Jurkat, Clone E6-1 (cell line): ENCODE measurements around the gene SS18L1.

Experiments
- DNase-seq: peaks from one replicate; pipeline ENCODE4 v3.0.0-alpha.2; 2011; ENCODE audit warnings: low read depth, low spot score
- H3K4me3 ChIP-seq: 2 replicates; pipeline ENCODE4 v1.5.1; 2011; ENCODE audit warnings: mild to moderate bottlenecking, low read length, control low read depth, moderate library complexity

SS18L1 gene

DNA sequence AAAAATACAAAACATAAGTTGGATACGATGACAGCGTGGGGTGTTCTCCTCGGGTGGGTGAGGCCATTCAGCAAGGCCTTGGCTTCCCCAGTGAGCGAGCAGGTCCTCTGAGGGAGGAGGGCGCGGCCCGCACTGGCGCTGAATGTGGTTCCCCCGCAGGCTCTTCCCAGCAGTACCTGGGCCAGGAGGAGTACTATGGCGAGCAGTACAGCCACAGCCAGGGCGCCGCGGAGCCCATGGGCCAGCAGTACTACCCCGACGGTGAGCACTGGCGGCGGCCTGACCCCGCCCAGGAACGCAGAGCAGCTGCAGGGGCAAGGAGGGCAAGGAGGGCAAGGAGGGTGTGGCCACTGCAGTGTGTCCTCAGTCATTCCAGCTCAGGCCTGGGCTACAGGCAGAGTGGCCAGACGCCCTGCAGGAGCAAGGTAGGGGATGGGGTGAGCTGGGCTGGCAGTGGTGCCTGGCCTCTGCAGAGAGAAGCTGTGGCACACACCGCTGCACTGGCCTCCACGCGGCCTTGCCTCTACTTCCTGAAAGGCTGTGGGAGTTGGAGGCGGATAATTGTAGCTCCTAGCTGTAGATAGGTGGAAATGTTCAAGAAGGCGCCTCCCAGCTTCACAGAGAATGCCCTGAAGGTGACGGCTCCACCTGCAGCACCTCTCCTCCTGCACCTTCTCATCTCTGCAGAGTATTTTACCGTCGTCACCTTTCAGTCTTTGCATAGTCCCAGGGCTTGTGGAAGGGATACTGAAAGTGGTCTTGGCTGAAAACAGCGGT is 20.6 kb downstream of the SS18L1 start:
- no peak for DNase-seq

DNA sequence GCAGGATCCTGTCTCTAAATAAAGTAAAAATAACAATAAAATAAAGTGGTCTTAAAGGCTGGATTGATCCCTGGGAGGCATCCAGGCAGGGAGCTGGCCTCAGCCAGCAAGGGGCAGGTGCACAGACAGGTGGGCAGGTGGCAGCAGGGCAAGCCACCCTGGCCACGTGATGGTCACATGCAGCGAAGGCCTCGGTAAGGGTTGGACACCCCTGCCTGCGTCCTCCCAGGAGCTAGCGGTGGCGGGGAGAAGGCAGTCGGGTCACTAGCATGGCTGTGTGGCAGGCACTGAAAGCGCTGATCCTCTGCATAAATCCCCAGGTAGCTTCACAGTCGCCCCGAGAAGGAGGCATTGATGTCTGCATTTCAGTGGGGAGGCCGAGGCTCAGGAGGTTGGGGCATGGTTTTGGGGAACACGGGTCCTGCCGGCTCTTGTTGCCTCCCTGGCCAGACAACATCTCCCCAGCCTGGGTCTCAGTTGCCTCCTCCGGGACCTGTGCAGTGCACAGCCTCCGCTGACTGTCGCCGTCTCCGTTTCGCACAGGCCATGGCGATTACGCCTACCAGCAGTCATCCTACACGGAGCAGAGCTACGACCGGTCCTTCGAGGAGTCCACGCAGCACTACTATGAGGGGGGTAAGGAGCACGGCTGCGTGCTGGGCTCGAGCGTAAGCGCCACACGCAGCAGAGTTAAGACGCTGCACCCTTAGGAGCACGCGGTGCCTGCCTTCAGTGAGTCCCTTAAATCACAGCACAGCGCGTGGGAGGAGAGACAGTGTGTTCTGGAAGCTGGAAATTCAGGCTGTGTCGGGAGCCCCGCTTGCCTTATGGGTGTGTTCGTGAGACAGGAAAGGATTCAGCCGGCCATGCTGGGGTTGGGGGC is 21.6 kb downstream of the SS18L1 start:
- no peak overlapping the region for H3K4me3 ChIP-seq
- DNase-seq = no peak

More for the DNA sequence above, 20.6 kb downstream of the SS18L1 start:
- no peak overlapping the region for H3K4me3 ChIP-seq

GRCh38 chr20:62165762-62166399 is 22.3 kb downstream of the SS18L1 start:
- DNase-seq = no peak
- H3K4me3 ChIP-seq = no peak overlapping the region

DNA sequence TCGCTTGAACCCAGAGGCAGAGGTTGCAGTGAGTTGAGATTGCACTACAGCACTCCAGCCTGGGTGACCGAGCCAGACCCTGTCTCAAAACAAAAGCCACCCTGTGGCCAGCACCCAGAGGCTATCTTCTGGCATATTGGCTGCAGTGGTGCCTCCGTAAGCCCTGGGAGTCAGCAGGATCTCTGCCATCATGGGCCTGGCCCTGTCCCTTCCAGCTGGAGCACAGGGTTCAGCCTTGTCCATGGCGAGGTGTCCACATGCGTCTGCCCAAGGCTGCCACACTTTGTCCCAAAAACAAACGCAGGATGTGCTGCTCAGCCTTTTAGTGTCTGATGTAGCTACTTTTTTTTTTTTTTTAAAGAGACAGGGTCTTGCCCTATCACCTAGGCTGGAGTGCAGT is 23.9 kb downstream of the SS18L1 start:
- no peak for DNase-seq
- H3K4me3 ChIP-seq = no peak overlapping the region

DNA sequence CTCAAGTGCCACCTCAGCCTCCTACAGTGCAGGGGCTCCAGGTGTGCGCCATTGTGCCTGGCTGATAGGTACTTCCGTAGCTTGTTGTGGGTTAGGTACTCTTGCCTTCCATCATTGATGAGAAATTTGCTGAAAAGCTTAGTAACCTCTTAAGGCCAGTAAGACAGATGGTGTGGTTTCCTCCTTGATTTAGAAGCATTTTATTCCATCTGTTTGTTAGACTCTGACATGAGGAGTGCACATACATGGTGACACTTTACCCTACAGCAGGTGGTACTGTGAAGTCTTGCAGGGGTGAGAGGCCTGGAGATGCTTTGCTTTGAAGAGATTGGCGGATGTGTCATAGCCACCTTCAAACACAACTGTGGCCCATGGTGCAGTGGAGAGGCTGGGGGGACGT is 24.5 kb downstream of the SS18L1 start:
- no peak overlapping the region for H3K4me3 ChIP-seq
- peak; percentile 19 for DNase-seq

- H3K4me3 ChIP-seq = no peak overlapping the region
- DNase-seq = no peak
Observed at GRCh38 chr20:62168890-62169435, 25.4 kb downstream of the SS18L1 start.

DNA sequence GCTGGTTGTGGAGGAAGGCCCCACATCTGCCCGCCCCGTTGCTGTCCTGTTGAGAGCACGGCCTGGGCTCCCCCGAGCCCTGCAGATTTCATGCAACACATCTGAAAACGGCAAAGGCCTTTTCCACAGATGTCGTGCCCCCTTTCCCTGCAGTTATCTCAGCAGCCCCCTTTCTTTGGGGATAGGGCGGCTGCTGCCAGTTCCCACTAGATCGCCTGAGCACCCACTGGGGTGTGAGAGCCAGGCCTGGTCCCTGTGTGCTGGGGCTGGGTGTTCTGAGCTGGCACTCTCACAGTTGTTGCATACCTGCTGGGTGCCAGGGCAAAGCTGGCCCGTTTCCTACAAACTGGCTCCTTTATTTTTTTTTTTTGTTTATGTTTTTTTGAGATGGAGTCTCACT is 27.0 kb downstream of the SS18L1 start:
- no peak for DNase-seq
- H3K4me3 ChIP-seq = no peak overlapping the region

- DNase-seq = no peak
- H3K4me3 ChIP-seq = no peak overlapping the region
Observed at GRCh38 chr20:62171245-62171644, 27.7 kb downstream of the SS18L1 start.

DNA sequence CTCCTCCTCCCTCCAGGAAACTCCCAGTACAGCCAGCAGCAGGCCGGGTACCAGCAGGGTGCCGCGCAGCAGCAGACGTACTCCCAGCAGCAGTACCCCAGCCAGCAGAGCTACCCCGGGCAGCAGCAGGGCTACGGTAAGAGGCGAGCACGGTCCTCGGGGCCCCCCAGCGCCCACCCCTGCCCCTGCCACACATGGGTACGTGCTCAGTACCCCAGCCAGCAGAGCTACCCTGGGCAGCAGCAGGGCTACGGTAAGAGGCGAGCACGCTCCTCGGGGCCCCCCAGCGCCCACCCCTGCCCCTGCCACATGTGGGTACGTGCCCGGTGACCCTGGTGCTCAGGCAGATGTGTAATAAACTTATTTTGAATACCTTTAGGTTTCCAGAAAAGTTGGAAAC is 29.1 kb downstream of the SS18L1 start:
- no peak for DNase-seq
- no peak overlapping the region for H3K4me3 ChIP-seq

DNA sequence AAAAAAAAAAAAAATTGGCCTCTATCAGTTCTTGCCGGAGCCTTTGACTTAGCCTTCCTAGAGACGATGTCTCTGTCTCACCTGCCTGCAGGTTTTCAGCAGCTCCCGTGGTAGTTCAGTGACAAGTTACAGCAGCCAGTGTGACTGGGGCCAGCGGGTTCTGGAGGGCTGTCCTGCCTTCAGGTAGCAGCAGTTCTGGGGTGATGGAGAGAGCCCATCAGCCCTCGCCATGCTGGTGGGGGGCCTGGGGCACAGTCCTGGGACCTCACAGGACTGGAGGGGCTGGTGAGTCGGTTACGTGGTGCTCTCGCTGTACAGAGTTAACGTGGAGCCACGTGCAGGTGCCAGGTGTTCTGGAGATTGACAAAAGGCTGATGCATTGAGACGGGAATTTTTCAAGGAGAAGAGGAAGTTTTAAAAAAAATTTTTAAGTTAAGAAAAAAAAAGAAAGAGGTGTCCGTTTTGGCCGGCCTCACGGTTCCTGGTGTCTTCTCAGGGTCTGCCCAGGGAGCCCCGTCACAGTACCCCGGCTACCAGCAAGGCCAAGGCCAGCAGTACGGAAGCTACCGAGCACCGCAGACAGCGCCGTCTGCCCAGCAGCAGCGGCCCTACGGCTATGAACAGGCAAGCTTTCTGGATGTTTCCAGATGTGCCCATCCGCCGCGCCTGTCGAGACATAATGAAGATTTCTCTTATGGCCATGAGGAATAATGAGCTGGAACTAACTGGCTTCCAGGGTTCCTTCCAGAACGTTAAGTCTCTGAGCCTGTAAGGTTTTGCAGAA is 30.6 kb downstream of the SS18L1 start:
- no peak for DNase-seq
- no peak overlapping the region for H3K4me3 ChIP-seq

GRCh38 chr20:62174870-62175624 is 31.5 kb downstream of the SS18L1 start:
- no peak for DNase-seq
- no peak overlapping the region for H3K4me3 ChIP-seq

GRCh38 chr20:62175711-62176110 is 32.1 kb downstream of the SS18L1 start:
- DNase-seq = no peak

GRCh38 chr20:62176866-62177265 is 33.3 kb downstream of the SS18L1 start:
- H3K4me3 ChIP-seq = no peak overlapping the region
- no peak for DNase-seq

More at GRCh38 chr20:62175711-62176110, 32.1 kb downstream of the SS18L1 start:
- H3K4me3 ChIP-seq = no peak overlapping the region

DNA sequence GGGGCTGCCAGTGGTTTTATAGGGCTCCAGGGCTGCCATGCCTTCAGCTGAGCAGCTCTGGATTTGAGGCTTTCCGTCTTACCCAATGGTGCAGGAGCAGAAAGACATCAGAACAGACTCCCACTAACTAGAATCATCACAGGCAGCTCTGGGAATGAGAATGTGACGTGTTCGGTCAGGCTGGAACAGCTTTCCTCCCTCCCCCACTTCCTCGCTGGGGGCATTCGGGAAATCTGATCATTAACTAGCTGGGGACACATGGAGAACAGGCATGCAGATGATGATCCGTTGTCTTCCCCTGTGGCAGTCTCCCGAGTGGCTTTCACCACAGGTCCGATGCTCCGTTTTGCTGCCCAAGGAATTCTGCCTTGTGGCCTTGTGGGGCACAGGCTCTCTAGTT is 33.7 kb downstream of the SS18L1 start:
- no peak for DNase-seq
- H3K4me3 ChIP-seq = no peak overlapping the region

GRCh38 chr20:62178316-62179161 is 35.0 kb downstream of the SS18L1 start:
- no peak for DNase-seq
- H3K4me3 ChIP-seq = no peak overlapping the region

GRCh38 chr20:62179162-62179504 is 35.6 kb downstream of the SS18L1 start:
- no peak overlapping the region for H3K4me3 ChIP-seq
- no peak for DNase-seq

- DNase-seq = no peak
- peak overlapping the region; percentile 95 for H3K4me3 ChIP-seq
Observed at GRCh38 chr20:62181808-62182207, 38.2 kb downstream of the SS18L1 start.
